ENCODE data around the gene SETBP1. TPM values are rescaled to one million over a fixed set of nuclear protein-coding genes. Genes with fewer than 3 reads are reported as not detected.

The SETBP1 gene
- total RNA-seq, 1 donor from 2014 or later, result 12.0 TPM

DNA sequence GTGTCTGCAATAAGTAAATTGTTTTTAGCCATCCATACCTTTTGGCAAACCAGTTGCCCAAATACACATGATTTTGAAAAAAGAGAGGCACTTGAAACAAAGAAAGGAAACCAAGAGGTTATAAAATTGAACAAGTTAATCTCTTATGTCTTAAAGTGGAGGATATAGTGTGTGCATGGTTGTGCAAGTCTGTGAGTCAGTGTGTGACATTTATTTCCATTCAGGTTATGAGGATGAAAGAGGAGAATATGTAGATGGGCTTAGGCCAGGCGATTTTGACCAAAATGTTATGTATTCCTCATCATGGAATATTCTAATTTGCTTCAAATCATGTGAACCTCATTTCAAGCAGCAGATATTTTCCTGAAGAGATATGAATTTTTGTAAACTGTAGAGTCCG, 123.3 kb downstream of the SETBP1 start:
- H3K4me1 ChIP-seq, result peaks cover 11% of the 10 kb centered on the region
- H3K9me3 ChIP-seq (ENCODE audit: low read depth), result no peaks in the 10 kb centered on the region
- no peaks in the 10 kb centered on the region for H4K20me1 ChIP-seq (ENCODE audit: low read depth)
- H3K4me3 ChIP-seq, result no peak overlapping the region
- DNase-seq (ENCODE audit: low spot score), result no peak
- no peak overlapping the region for H3K27ac ChIP-seq
- no peaks in the 10 kb centered on the region for H3F3A ChIP-seq (ENCODE audit: low read depth)
- no peak overlapping the region for H3K9ac ChIP-seq
- peaks cover 35% of the 10 kb centered on the region for H3K4me1 Mint-ChIP-seq
- peaks cover 24% of the 10 kb centered on the region for H3K36me3 Mint-ChIP-seq
- H3K4me2 ChIP-seq, result no peak overlapping the region
- H3K27ac Mint-ChIP-seq, result no peak overlapping the region
- no peaks in the 10 kb centered on the region for H3K27me3 ChIP-seq
- no peak overlapping the region for H2AFZ ChIP-seq (replicated peaks)
- TF ChIP-seq CTCF (IDR thresholded peaks at IDR 0.05), result no peak
- TF ChIP-seq EZH2 (IDR thresholded peaks at IDR 0.05), result no peak
- TF ChIP-seq EZH2phosphoT487 (IDR thresholded peaks at IDR 0.05), result no peak
- peaks cover 8% of the 10 kb centered on the region for H3K9me3 Mint-ChIP-seq
- H3K4me3 Mint-ChIP-seq, result no peak overlapping the region
- H3K79me2 ChIP-seq (ENCODE audit: low read depth), result no peaks in the 10 kb centered on the region
- no peaks in the 10 kb centered on the region for H3K36me3 ChIP-seq
- H3K27me3 Mint-ChIP-seq (ENCODE audit: insufficient read depth, low read depth), result peaks cover 2% of the 10 kb centered on the region

- H3K4me2 ChIP-seq, result no peak overlapping the region
- Mint-ChIP-seq H3K4me3 (no peak overlapping the region), H3K36me3 (peaks cover 23% of the 10 kb centered on the region), H3K9me3 (peaks cover 8% of the 10 kb centered on the region), H3K4me1 (peaks cover 29% of the 10 kb centered on the region), H3K27ac (no peak overlapping the region), H3K27me3 (ENCODE audit: insufficient read depth, low read depth) (peaks cover 2% of the 10 kb centered on the region)
- no peaks in the 10 kb centered on the region for H3K27me3 ChIP-seq
- DNase-seq (ENCODE audit: low spot score), result no peak
- no peak overlapping the region for H2AFZ ChIP-seq (replicated peaks)
- H3K79me2 ChIP-seq (ENCODE audit: low read depth), result no peaks in the 10 kb centered on the region
- TF ChIP-seq CTCF (IDR thresholded peaks at IDR 0.05), result no peak
- TF ChIP-seq EZH2phosphoT487 (IDR thresholded peaks at IDR 0.05), result no peak
- no peak for TF ChIP-seq EZH2 (IDR thresholded peaks at IDR 0.05)
- H3K9me3 ChIP-seq (ENCODE audit: low read depth), result no peaks in the 10 kb centered on the region
- H3F3A ChIP-seq (ENCODE audit: low read depth), result no peaks in the 10 kb centered on the region
- peaks cover 11% of the 10 kb centered on the region for H3K4me1 ChIP-seq
- H3K4me3 ChIP-seq, result no peak overlapping the region
- H4K20me1 ChIP-seq (ENCODE audit: low read depth), result no peaks in the 10 kb centered on the region
- H3K27ac ChIP-seq, result no peak overlapping the region
- H3K9ac ChIP-seq, result no peak overlapping the region
- no peaks in the 10 kb centered on the region for H3K36me3 ChIP-seq
Observed at GRCh38 chr18:44805176-44805575, 124.5 kb downstream of the SETBP1 start.

DNA sequence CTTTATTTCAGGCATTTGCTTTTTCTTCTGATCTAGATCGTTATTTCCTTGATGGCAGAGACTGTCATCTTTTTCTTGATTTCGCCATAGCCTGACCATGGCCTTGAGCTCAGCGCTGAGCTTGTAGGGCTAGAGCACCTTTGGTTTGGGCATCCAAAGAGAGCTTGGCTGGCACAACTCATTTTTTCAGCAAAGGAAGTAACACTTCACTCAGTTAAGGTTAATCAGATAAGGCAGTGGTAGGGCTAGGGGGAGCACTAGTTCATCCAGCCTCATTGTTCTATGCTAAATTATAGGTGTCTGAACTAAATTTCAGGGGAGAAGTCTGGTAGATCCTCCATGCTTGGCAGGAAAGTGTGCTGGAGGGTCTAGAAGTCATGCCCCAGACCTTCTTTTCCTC, 125.0 kb downstream of the SETBP1 start:
- peaks cover 18% of the 10 kb centered on the region for H3K36me3 Mint-ChIP-seq
- no peak overlapping the region for H3K9ac ChIP-seq
- no peaks in the 10 kb centered on the region for H3K9me3 ChIP-seq (ENCODE audit: low read depth)
- H3K79me2 ChIP-seq (ENCODE audit: low read depth), result no peaks in the 10 kb centered on the region
- TF ChIP-seq EZH2phosphoT487 (IDR thresholded peaks at IDR 0.05) (no peak), CTCF (IDR thresholded peaks at IDR 0.05) (no peak), EZH2 (IDR thresholded peaks at IDR 0.05) (no peak)
- H3K4me2 ChIP-seq, result no peak overlapping the region
- no peak overlapping the region for H3K4me3 ChIP-seq
- DNase-seq (ENCODE audit: low spot score), result no peak
- peaks cover 4% of the 10 kb centered on the region for H3K9me3 Mint-ChIP-seq
- no peaks in the 10 kb centered on the region for H3K36me3 ChIP-seq
- H3K4me1 Mint-ChIP-seq, result peaks cover 29% of the 10 kb centered on the region
- no peak overlapping the region for H2AFZ ChIP-seq (replicated peaks)
- no peaks in the 10 kb centered on the region for H3F3A ChIP-seq (ENCODE audit: low read depth)
- peaks cover 11% of the 10 kb centered on the region for H3K4me1 ChIP-seq
- no peaks in the 10 kb centered on the region for H4K20me1 ChIP-seq (ENCODE audit: low read depth)
- no peak overlapping the region for H3K27ac Mint-ChIP-seq
- H3K4me3 Mint-ChIP-seq, result no peak overlapping the region
- H3K27me3 Mint-ChIP-seq (ENCODE audit: insufficient read depth, low read depth), result peaks cover 2% of the 10 kb centered on the region
- H3K27me3 ChIP-seq, result no peaks in the 10 kb centered on the region
- no peak overlapping the region for H3K27ac ChIP-seq

All from neural progenitor cell (in vitro differentiated cells).